ENCODE data around the gene OPCML.

The OPCML gene

DNA sequence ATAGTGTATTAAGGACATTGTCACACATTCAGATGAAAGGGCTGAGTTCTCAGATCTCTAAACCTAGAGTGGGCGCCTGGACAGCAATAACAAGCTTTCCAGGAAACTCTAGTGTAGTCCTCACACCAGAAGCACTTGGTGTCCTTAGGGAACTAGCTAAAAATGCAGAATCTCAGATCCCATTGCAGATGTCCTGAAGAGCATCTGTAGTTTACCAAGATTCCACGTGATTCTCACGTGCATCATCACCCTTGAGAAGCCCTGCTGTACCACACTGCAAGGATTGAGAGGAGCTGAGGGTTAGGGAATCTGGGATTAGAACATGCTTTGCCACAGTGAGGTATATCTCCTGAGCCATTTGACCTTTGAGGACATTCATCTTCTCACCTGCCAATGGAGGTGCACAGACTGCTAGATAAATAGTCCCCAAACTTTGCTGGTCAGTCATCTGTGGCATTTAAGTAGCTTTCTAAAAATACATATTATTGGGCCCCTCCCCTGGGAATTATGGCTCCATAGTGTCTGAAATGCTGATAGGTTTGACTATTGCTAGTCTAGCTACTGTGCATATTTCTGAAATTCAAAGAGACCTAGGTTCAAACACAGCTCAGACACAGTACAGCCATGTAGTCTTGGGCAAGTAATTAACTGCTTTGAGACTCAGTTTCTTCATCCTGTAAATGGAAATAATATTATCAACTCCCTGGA is 1068.9 kb downstream of the OPCML start:
- Histone ChIP-seq H3K9ac (ENCODE audit: low read length) (no peak overlapping the region), H3K4me3 (ENCODE audit: low read length) (no peak overlapping the region), H3K9me3 (replicated peaks; ENCODE audit: insufficient read depth, low read length) (no peaks in the 10 kb centered on the region), H3K4me2 (ENCODE audit: low read depth, low read length) (no peak overlapping the region), H3K79me2 (ENCODE audit: low read length) (no peaks in the 10 kb centered on the region), H3K27me3 (replicated peaks; ENCODE audit: insufficient read depth, low read length) (no peaks in the 10 kb centered on the region), H4K20me1 (ENCODE audit: insufficient read depth, low read length) (no peaks in the 10 kb centered on the region), H2AFZ (ENCODE audit: low read length) (no peak overlapping the region), H3K27ac (ENCODE audit: low read length) (no peak overlapping the region), H3K4me1 (ENCODE audit: low read length) (no peaks in the 10 kb centered on the region), H3F3A (ENCODE audit: insufficient read depth, low read length) (no peaks in the 10 kb centered on the region), H3K36me3 (replicated peaks; ENCODE audit: insufficient read depth, low read length) (no peaks in the 10 kb centered on the region), H3K9me2 (replicated peaks; ENCODE audit: insufficient read depth, low read length) (no peaks in the 10 kb centered on the region)
- no peak for DNase-seq
- TF ChIP-seq, protein P1, sequence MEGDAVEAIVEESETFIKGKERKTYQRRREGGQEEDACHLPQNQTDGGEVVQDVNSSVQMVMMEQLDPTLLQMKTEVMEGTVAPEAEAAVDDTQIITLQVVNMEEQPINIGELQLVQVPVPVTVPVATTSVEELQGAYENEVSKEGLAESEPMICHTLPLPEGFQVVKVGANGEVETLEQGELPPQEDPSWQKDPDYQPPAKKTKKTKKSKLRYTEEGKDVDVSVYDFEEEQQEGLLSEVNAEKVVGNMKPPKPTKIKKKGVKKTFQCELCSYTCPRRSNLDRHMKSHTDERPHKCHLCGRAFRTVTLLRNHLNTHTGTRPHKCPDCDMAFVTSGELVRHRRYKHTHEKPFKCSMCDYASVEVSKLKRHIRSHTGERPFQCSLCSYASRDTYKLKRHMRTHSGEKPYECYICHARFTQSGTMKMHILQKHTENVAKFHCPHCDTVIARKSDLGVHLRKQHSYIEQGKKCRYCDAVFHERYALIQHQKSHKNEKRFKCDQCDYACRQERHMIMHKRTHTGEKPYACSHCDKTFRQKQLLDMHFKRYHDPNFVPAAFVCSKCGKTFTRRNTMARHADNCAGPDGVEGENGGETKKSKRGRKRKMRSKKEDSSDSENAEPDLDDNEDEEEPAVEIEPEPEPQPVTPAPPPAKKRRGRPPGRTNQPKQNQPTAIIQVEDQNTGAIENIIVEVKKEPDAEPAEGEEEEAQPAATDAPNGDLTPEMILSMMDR (IDR thresholded peaks at IDR 0.05; ENCODE audit: low read length): no peak
- TF ChIP-seq EZH2phosphoT487 (IDR thresholded peaks at IDR 0.05; ENCODE audit: low read length): no peak
- TF ChIP-seq EZH2 (optimal IDR thresholded peaks at IDR 0.05; ENCODE audit: low read depth, low read length): no peak

DNA sequence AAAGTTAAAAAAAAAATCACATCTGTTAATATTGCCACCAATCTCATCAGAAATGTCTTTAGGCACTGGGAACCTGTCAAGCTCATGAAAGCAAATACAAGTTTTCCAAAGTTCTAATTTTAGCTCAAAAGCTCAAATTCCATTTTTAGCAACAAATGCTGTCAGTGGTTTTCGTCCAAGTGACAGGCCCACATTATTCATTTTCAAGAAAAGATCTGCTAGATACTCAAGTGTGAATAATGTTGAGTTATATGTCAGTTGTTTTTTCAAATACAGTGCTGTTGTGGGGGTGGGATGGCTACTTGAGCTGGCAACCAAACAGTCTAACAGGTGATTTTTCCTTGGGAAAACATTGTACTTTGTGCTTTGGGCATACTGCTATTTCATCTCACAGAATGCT is 1072.6 kb downstream of the OPCML start:
- TF ChIP-seq EZH2phosphoT487 (IDR thresholded peaks at IDR 0.05; ENCODE audit: low read length): no peak
- DNase-seq: no peak
- Histone ChIP-seq H3K36me3 (replicated peaks; ENCODE audit: insufficient read depth, low read length) (no peaks in the 10 kb centered on the region), H3K4me3 (ENCODE audit: low read length) (no peak overlapping the region), H3K79me2 (ENCODE audit: low read length) (no peaks in the 10 kb centered on the region), H2AFZ (ENCODE audit: low read length) (no peak overlapping the region), H4K20me1 (ENCODE audit: insufficient read depth, low read length) (no peaks in the 10 kb centered on the region), H3K4me2 (ENCODE audit: low read depth, low read length) (no peak overlapping the region), H3K27ac (ENCODE audit: low read length) (no peak overlapping the region), H3K27me3 (replicated peaks; ENCODE audit: insufficient read depth, low read length) (no peaks in the 10 kb centered on the region), H3K9me2 (replicated peaks; ENCODE audit: insufficient read depth, low read length) (no peaks in the 10 kb centered on the region), H3K9ac (ENCODE audit: low read length) (no peak overlapping the region), H3K9me3 (replicated peaks; ENCODE audit: insufficient read depth, low read length) (no peaks in the 10 kb centered on the region), H3F3A (ENCODE audit: insufficient read depth, low read length) (no peaks in the 10 kb centered on the region), H3K4me1 (ENCODE audit: low read length) (no peaks in the 10 kb centered on the region)

DNA sequence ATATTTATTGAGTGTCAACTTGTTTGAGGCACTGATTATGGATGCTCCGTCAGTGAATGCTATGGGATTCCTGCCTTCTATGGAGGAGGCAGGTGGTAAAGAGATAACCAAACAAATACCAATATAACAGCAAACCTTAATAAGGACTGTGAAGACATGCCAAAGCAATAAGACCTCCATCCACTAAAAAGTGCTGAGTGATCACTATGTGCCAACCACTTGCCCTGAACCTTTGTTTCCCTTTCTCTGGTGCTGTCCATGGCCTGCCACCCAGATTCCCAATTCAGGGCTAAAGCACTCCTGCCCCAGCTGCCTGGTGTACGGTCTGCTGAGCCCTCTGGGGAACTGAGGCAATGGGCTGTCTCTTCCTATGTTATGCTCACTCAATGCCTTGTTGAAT is 1074.9 kb downstream of the OPCML start:
- H3K9me3 ChIP-seq (replicated peaks; ENCODE audit: insufficient read depth, low read length): no peaks in the 10 kb centered on the region
- no peak overlapping the region for H3K9ac ChIP-seq (ENCODE audit: low read length)
- no peaks in the 10 kb centered on the region for H3K36me3 ChIP-seq (replicated peaks; ENCODE audit: insufficient read depth, low read length)
- H2AFZ ChIP-seq (ENCODE audit: low read length): no peak overlapping the region
- no peak overlapping the region for H3K4me3 ChIP-seq (ENCODE audit: low read length)
- no peaks in the 10 kb centered on the region for H4K20me1 ChIP-seq (ENCODE audit: insufficient read depth, low read length)
- TF ChIP-seq EZH2phosphoT487 (IDR thresholded peaks at IDR 0.05; ENCODE audit: low read length) (no peak), EZH2 (optimal IDR thresholded peaks at IDR 0.05; ENCODE audit: low read depth, low read length) (no peak)
- TF ChIP-seq, protein P1 (IDR thresholded peaks at IDR 0.05; ENCODE audit: low read length): no peak
- H3K9me2 ChIP-seq (replicated peaks; ENCODE audit: insufficient read depth, low read length): no peaks in the 10 kb centered on the region
- no peaks in the 10 kb centered on the region for H3F3A ChIP-seq (ENCODE audit: insufficient read depth, low read length)
- no peak overlapping the region for H3K27ac ChIP-seq (ENCODE audit: low read length)
- H3K27me3 ChIP-seq (replicated peaks; ENCODE audit: insufficient read depth, low read length): no peaks in the 10 kb centered on the region
- H3K79me2 ChIP-seq (ENCODE audit: low read length): no peaks in the 10 kb centered on the region
- no peaks in the 10 kb centered on the region for H3K4me1 ChIP-seq (ENCODE audit: low read length)
- DNase-seq: no peak
- no peak overlapping the region for H3K4me2 ChIP-seq (ENCODE audit: low read depth, low read length)

DNA sequence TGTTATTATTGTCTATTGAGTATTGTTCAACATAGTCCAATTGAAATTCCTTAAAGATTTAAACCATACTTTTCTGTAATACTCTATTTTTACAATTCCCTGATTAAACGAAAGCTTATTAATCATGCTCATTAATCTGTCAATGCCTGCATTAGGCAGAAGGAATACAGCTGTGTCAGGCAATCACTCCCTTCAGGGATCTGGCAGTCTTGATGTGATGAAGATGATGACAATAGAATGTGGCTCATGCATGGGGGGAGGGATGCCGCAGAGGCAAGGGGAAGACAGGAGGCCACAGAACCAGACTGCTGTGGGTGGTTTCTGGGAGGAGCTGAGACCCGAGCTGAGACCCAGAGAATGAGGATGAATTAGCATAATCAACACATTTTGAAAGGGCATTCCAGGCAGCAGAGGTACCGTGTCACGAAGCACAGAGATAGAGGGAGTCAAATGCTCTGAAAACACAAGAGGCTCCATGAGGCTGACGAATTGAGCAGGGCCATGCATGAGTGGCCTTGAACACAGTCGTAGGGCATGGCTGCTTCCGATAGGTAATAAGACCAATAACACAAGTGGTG is 1075.5 kb downstream of the OPCML start:
- DNase-seq: no peak
- Histone ChIP-seq H3K9me2 (replicated peaks; ENCODE audit: insufficient read depth, low read length) (no peaks in the 10 kb centered on the region), H3F3A (ENCODE audit: insufficient read depth, low read length) (no peaks in the 10 kb centered on the region), H3K36me3 (replicated peaks; ENCODE audit: insufficient read depth, low read length) (no peaks in the 10 kb centered on the region), H3K9ac (ENCODE audit: low read length) (no peak overlapping the region), H3K4me2 (ENCODE audit: low read depth, low read length) (no peak overlapping the region), H4K20me1 (ENCODE audit: insufficient read depth, low read length) (no peaks in the 10 kb centered on the region), H3K27me3 (replicated peaks; ENCODE audit: insufficient read depth, low read length) (no peaks in the 10 kb centered on the region), H3K4me1 (ENCODE audit: low read length) (no peaks in the 10 kb centered on the region), H3K79me2 (ENCODE audit: low read length) (no peaks in the 10 kb centered on the region), H3K4me3 (ENCODE audit: low read length) (no peak overlapping the region), H3K27ac (ENCODE audit: low read length) (no peak overlapping the region), H3K9me3 (replicated peaks; ENCODE audit: insufficient read depth, low read length) (no peaks in the 10 kb centered on the region), H2AFZ (ENCODE audit: low read length) (no peak overlapping the region)
- TF ChIP-seq EZH2 (optimal IDR thresholded peaks at IDR 0.05; ENCODE audit: low read depth, low read length) (no peak), EZH2phosphoT487 (IDR thresholded peaks at IDR 0.05; ENCODE audit: low read length) (no peak)
- TF ChIP-seq, protein P1 (IDR thresholded peaks at IDR 0.05; ENCODE audit: low read length): no peak
